ENCODE results near the gene EDNRB.
"Not testable (repeated sequence)": the region's sequence is repeated elsewhere in the genome, so short reads cannot be mapped to it uniquely, and the experiment has no call there.

EDNRB gene

DNA sequence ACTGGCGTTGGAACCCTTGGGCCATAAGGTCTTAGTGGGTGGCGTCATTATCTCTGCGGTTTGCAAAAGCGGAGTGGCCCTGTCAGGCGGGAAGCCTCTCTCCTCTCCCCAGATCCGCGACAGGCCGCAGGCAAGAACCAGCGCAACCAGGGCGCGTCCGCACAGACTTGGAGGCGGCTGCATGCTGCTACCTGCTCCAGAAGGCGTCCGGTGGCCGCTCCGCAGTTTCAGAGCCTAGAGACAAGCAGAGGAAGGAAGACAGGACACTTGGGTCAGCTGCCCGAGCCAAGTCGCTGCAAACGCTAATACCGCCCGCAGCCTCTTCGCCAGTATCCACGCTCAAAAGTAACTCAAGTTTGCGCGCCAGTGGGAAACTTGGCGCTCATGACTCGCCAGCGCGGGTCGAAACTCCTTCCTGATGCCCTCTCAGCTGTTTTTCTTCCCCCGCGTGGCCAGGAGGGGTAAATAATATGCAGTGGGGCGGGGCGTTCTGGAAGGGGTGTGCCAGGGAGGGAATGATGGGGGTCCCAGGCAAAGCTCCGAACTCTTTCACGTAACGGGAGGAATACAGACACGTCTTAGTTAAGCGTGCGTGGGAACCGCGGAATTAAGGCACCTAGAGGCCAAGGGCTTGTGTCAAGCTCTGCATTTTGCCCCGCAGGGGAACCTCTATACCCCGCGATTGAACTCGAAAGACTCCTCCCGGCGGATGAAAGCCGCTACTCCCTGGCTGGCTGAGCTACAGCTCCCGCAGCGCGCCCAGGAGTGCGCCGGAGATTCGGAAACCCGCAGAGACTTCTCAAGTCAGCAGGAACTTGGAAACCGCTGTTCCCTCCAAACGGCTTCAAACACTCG lies at the start of gene EDNRB:
EDNRB (minus strand) TSS at position 441 of the 855 bp plus-strand sequence; CDS start at position 183, 258 bp downstream.
- DNase-seq, result peak; percentile 78

DNA sequence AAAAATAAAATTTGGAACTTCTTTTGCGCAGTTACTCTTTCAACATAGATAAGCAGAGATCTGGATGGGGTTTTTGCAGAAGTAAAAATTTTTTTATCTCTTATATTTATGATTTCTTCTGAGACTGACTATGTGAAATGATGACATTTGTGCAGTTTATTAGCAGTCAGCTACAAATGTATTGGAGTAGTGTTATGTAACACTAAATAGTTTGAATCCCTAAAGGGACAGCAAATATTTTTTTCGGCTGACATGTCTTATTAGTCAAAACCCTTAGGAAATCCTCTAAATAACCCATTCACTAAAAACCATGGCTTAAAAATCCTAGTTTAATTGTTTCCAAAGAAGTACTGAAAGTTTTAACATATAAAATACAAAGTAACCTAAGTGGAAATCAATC lies 48.0 kb upstream of the EDNRB start:
- DNase-seq, result no peak

DNA sequence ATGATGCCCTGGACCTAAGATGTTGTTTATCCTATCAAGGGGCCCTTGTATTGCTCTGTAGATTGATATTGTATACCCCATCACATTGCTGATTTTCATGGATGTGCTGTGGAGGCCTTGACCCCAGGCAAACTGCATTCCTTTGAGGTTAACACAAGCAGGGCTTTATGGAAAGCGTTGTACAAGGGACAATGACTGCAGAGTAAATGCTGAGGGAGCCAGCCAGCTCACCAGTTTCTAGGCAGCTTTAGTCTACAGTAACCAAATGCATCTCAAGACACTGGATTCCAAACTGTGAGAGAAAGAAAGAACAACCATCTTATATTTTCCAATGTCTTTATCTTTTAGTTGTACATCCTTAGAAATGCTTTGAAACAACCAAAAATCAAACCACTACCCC lies 34.1 kb upstream of the EDNRB start:
- no peak for DNase-seq

DNA sequence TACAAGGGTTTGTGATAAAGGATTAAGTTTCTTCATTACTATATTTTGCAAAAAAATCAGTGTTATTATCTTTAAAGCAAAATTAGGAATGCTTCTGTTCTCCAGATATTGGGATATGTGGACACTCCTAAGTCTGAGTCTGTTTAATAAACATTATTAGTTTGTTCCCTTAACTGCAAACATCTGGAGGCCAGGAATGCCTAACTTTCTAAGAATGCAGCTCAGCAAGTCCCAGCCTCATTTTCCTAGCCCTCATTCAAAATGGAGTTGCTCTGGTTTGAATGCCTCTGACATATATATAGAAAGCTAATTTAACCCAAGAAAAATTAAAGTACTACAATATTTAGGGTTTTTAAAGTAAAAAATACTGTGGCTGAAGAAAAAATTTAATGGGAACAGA lies 33.6 kb upstream of the EDNRB start:
- DNase-seq, result no peak

DNA sequence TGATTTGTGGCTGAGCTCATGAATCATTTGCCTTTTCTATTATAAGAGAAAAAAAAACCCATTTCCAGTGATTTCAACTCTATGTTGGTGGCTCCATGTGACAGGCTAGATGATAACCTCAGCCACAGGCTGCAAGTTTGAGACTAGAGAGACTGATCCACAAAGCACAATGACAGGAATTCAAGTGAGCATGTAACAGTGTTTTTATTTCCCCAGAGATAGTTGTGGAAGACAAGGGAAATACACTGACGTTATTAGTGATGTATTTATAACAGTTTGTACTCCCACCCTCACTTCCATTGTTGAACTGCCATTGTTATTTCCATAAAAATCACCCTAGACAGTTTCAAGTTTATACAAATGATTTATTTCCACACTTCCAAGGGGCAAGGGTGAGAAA lies 27.9 kb upstream of the EDNRB start:
- DNase-seq, result no peak

DNA sequence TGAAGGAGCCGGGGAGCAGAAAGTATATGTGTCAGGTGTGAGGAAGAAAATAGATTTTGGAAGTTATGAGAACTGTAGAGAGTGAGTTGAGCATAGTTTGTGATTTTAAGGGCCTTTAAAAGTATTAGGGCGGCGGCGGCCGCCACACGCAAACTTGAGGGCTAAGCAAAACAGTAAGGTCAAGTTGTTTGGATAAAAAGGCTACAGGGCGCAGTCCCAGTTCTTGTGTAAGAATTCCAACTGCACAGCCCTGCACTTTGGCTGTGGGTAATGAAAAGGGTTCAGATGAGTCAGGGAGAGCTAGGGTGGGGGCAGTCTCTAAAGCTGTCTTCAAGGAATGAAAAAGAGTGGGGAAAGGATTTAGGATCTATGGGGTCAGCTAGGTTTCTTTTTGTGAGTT lies 16.4 kb upstream of the EDNRB start:
- not testable (repeated sequence) for DNase-seq

DNA sequence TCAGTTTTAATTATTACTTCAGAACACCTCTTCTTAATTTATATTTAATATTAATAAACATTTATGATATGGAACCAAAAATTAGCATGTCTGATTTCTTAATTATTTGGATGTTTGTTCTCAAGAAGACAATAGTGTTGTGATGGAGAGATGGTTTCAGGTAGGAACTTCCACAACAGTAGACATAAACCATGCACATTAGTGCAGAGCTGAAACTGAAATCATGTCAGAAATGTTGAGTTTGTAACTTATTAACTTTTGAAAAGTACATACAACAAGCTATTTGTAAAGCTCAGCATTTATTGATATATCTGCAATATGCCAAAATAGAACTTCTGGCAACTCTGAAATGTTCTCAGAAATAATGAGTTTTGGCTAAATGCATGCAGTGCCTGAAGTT lies 11.8 kb upstream of the EDNRB start:
- DNase-seq, result no peak

DNA sequence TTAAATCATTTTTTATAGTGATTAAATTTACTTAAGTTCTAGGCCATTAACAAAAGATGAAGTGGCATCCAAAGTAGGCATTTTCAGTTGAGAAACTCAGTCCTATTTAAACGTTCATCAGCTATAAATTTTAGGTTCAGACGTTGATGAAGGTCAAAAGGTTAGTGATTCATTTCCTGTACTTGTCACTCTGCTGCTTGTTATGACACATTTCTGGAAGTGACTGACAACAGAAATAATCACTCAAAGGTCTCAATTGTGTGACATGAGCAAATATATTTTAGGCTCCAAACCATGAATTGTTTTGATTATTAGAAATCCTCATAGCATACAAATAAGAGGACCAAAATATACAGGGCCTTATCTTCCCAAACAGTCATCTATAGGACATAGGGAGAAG lies 10.3 kb upstream of the EDNRB start:
- no peak for DNase-seq

DNA sequence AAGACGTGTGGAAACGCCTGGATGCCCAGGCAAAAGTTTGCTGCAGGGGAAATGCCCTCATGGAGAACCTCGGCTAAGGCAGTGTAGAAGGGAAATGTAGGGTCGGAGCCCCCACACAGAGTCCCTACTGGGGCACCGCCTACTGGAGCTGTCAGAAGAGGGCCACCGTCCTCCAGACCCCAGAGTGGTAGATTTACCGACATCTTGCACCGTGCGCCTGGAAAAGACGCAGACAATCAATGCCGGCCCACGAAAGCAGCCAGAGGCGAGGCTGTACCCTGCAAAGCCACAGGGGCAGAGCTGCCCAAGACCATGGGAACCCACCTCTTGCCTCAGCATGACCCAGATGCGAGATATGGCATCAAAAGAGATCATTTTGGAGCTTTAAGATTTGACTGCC lies 7.0 kb upstream of the EDNRB start:
- no peak for DNase-seq

DNA sequence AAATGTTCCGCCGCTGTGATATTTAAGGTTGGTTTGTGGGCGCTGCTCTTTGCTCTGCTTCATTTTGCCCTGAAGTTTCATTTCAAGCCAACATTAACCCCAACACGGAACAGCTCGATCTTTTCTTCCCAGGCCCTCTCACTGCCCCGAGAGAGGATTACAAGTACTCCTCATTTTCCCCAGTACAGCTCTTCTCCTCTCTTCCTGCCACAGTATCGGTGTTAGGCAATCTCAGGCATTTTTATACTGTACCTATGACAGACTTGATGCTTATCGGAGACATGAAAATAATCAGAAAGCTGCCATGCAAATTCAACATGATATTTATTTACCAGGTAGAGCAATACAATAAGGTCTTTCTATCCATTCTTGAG lies 1.3 kb upstream of the EDNRB start:
- no peak for DNase-seq

DNA sequence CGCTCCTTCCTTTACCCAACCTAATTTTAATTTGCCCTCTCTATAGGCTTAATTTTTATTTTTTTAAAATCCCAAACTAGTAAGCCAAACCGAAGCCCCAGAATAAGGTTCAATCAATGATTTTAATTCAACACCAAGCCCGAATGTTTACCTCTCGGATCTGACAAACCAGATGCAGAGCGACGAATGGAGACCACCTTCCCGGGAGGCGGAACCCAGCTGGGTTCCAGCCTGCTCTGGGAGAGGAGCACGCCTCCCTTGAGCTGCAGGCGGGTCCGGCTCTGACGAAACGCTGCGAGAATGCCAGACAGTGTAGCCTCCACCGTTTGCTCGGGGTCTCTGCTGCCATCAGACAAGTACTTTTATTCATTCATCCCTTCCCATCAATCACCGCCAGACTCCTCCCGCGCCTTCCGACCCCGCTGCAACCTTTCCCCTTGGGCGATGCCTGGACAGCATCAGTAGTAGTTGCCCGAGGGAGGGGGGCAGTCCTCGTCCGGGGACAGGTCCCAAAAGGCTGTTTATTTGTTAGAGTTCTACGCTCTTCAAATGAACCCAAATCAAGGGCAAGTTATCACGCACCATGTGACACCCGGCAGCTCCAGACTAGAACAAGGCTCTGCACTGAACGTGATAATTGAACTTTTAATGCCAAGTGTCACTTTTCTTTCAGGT lies 752 bp upstream of the EDNRB start:
- DNase-seq, result no peak

DNA sequence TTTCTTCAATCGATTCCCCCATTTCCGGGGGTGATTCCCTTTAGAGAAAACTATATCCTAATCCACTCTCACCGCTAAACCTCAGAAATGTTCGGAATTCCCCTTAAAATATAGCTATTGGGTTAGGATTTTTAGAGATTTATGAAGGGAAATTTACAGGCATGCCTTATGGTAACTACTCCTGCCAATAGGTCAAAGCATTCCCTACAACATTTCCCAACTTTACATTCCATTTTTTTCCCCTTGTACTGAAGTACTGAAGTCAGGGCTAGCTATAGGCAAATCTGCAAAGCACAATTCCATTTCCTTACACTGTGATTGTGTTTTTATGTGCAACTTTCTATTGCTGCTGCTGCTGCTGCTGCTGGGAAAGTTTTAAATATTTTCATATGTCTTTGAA lies 2.1 kb downstream of the EDNRB start:
- DNase-seq, result no peak

DNA sequence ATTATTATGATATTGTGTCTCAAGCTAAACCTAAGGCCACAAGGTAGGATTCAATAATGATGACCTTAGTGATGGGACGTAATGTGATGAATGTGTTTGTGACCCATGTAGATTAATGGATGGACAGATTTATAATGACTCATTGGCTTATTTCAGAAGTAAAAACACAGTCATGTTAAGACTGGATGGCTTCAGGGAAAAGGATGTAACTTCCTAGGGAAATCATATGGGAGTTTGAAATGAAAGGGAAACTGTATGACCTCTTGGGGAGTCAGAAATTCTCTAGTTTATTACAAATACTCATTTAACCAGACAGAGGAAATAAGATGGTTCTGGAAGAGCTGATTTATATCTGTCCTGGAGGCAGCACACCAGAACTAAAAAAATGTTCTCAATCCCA lies 2.9 kb downstream of the EDNRB start:
- DNase-seq, result no peak

DNA sequence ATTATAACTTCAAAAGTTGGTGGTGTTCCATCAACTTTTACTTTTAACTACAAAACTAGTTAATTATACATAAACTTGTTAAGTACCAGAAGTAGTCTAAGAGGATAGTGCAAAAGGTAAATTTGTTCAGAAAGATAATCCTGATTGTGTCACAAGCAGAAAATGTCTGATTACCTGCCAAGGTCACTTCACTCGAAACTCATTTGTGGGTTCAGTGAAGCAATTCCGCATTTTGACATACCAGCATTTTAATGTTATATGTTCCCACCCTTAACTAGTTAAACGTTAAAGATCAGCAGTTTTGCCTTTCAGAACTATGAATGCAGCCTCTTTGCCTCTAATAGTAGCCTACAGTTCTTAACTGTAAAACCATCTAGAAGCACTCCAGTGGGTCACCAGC lies 5.6 kb downstream of the EDNRB start:
- no peak for DNase-seq

DNA sequence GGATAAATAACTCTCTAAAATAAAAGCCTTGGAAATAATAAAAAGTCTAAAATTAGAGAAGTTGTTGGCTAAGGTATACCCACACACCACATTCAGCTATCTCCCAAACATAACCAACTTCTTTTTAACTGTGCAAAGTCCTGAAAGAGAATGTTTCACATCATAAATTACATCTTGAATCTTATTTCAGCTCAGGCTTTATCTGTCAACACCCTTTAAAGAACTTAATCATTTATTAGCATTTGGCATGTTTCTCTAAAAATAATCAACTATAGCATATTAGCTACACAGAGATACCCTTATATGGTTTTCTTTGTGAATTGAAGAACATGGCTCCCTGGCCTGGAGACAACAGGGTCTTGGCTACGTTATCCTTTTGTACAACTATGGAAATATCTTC lies 6.9 kb downstream of the EDNRB start:
- no peak for DNase-seq

DNA sequence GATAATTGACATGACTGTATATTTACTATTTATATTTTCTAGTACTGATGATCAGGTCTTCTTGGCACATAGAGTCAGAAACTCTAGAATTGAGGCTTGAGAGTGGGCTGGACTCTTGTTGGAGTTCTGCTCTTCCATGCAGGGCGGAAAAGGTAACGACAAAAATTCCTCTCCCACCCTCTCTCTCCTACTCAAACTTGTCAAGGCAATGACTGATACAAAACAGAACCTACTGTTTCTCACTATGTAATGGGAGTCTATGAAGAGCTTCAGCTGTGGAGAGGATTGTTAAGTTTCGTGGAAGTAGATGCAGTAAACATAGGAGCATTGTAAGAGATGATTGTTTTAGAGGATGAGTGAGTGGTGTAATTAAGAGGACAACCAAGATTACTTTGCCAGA lies 8.8 kb downstream of the EDNRB start:
- no peak for DNase-seq

DNA sequence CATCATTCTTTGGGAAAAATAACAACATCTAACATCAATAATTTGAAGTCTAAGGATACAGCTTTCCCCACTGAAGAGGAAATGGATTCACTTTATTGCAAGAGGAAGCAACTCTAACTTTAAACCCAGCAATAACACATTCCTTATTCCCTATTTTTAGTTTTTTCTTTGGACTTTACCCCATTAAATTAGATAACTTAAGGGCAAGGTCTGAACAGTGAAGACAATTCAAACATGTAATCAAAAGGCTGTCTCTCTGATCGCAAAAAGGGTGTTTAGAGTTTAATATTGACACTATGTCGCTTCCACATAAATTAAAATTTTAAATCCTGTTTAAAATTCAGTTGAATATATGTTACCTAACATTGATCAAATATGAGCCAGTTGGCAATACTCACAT lies 10.1 kb downstream of the EDNRB start:
- no peak for DNase-seq

DNA sequence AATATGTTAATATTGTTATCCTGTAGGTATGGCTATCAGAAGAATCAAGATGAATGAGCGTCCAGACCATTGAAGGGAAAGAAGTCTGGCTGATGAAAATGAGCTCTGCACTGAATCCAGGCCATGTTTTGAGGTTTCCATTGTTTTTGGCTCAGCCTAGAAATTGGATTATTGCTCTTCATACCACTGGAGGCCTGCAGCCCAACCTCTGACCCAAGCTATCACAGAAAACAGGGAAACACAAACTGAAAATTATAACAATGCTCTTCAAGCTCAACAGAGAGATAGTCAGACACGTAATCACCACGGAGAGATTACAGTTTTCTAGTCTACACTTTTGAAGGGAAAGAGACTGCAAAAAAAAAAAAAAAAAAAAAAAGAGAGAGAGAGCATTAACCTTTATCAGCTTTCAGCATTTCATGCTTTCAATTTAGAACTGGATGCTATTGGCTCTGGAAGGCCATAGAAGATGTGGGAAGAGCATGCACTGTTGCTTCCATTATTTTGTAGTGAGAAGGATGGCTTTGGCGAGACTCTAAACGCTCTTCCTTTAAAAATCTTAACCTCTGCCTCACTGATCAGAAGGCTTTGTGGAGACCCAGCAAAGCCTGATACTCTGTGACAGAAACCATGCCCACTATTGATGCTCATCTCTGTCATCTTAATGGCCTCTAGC lies 10.8 kb downstream of the EDNRB start:
- DNase-seq, result no peak

DNA sequence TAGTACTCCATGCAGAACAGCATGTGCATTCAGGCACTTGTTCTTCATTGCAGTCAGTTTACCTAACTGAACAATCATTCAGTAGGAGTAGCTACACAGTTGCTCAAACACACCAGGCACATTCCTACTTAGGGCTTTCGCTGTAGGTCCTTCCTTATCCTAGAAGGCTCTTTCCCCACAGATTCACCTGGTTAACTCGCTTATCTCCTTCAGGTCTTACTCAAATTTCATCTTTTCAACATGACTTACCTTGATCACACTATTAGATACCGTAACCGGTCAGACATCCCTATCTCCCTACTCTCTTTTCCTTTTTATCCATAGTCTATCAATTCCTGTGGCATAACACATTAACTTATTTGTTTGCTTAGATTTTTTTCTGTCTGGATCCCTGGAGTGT lies 14.6 kb downstream of the EDNRB start:
- DNase-seq, result no peak

DNA sequence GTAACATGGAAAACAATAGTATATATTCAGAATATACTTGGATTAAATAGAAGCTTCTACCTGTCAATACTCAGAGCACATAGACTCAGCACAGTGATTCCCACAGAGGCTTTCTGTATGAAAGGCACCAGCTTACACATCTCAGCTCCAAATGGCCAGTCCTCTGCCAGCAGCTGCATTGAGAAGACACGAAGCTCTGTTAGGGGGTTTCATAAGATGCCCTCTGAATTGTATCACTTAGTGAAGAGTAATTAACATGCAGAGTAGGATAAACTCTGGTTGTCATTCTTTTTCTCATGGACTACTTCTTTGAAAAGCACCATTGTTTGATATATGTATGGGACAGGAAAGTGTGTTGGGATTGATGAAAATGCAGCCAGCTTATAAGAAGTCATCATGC lies 15.2 kb downstream of the EDNRB start:
- no peak for DNase-seq

DNA sequence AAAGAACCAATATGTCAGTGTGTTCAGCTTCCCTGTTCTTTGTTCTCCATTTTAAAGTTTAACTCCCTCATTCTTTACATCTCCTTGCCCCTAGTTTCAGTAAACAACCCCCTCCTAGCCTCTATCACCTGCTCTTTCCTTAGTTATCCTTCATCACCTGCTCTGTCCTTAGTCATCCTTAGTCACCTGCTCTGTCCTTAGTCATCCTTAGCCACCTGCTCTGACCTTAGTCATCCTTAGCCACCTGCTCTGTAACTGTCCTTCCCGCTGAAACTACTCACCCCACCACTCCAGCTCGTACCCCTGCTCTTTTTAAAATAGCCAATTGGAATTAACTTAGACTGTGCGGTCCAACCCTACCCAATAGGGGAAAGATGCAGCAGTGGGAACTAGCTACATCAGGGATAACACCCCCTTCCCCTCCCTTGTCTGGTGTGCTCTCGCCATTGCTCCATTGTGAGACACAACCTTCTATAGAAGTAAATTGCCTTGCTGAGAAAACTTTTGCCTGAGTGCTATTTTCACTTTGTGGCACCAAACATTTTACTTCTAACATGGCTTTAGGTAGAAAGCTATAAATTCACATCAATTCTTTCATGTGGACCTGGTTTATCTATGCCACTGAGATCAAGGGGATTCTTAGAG lies 16.2 kb downstream of the EDNRB start:
- DNase-seq, result no peak

DNA sequence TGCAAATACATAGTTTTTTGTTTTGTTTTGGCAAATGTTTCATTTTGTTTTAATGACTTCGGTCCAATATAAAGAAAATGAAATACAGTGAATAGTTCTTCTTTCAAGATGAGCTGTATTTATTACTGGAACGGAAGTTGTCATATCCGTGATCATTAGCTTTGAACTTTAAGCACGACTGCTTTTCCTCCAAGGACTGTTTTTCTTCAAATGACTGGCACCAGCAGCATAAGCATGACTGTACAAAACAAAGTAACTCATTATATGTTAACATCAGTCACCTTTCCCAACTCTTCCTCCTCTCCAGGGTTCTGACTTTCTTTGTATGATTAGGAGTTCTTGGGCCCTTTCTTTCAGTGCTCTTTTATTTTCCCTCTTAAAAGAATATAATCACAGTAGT lies 20.5 kb downstream of the EDNRB start:
- no peak for DNase-seq

DNA sequence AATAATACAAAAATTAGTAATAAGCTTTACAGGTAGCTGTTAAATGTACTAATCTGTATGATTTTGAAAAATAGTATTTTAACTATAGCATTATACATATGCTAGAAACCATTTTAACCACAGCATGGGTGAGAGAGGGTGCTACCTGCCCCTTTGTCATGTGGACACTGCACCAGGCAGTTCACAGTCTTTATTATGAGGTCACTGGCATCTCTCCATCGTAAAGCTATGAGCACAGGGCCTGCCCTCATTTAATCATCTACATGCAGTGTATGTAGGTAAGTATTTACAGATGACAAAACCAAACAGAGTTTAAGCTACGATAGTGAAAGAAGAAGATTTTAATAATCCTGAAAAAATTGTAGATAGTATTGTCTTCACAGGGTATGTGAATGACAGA lies 21.7 kb downstream of the EDNRB start:
- DNase-seq, result no peak

DNA sequence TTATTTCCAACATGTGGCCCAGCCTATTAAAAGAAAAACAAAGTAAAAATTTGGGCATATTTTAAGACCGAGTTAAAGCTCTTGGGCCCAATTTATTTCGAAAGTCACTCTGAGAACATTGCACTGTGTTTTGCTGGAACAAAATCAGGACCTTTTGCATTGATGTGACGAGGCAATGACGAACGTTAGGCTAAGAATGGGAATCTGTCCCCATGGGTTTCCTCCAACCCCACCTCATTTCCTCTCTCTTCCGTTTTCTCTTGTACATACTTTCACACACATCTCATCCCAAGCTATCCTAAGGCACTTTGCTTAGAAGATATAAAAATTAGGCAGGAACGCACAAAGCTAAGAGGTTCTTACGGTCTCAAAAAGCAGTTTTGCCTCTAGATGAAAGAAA lies 22.1 kb downstream of the EDNRB start:
- DNase-seq, result no peak

All from retina (tissue), 1 donor.